SHP77 (cell line): ENCODE data around the gene JMJD8.
A peak's percentile ranks its signal among the peaks of the same experiment; 100 is the strongest.

Experiments
- DNase-seq, 2 experiments: peaks; one replicate each; lab custom pipeline; 2025; lab: John Stamatoyannopoulos, UW

Gene JMJD8

GRCh38 chr16:684071-684794 is at the start of gene JMJD8:
JMJD8 (minus strand) TSS chr16:684334; CDS start chr16:684319, 15 bp downstream.
- DNase-seq, result peak; percentile 90 to 97

GRCh38 chr16:733382-734207 is 49.5 kb upstream of the JMJD8 start:
- DNase-seq, result no peak

GRCh38 chr16:732936-733335 is 48.8 kb upstream of the JMJD8 start:
- DNase-seq, result no peak

GRCh38 chr16:732332-732731 is 48.2 kb upstream of the JMJD8 start:
- DNase-seq, result no peak

GRCh38 chr16:730666-731509 is 46.8 kb upstream of the JMJD8 start:
- no peak for DNase-seq

GRCh38 chr16:729768-730665 is 45.9 kb upstream of the JMJD8 start:
- DNase-seq, result no peak

- no peak for DNase-seq
Measured at GRCh38 chr16:728890-729744, 45.0 kb upstream of the JMJD8 start.

GRCh38 chr16:728131-728889 is 44.2 kb upstream of the JMJD8 start:
- peak in 1 of 2 experiments; percentile 71 for DNase-seq

GRCh38 chr16:727291-727977 is 43.3 kb upstream of the JMJD8 start:
- DNase-seq, result no peak

GRCh38 chr16:726438-727290 is 42.5 kb upstream of the JMJD8 start, which contains the start of the genes CCDC78 and HAGHL:
CCDC78 (minus strand) TSS chr16:726443; CDS start chr16:726367, 76 bp downstream.
HAGHL (plus strand) TSS chr16:727106; CDS start chr16:727510, 404 bp downstream.
- DNase-seq, result peak in 1 of 2 experiments; percentile 43

GRCh38 chr16:726188-726437 is 42.0 kb upstream of the JMJD8 start:
- no peak for DNase-seq

- DNase-seq, result no peak
Measured at GRCh38 chr16:725463-726187, 41.5 kb upstream of the JMJD8 start.

- no peak for DNase-seq
Measured at GRCh38 chr16:725041-725376, 40.9 kb upstream of the JMJD8 start.

- no peak for DNase-seq
Measured at GRCh38 chr16:724188-725040, 40.3 kb upstream of the JMJD8 start.

- DNase-seq, result no peak
Measured at GRCh38 chr16:723695-724094, 39.6 kb upstream of the JMJD8 start.

GRCh38 chr16:722835-723633 is 38.9 kb upstream of the JMJD8 start:
- no peak for DNase-seq
